ENCODE data around the gene RASGRP4. TPM values are rescaled to one million over a fixed set of nuclear protein-coding genes. Genes with fewer than 3 reads are reported as not detected.

RASGRP4 gene
- total RNA-seq, 4 donors from 2014 or later = 0.91 to 2.3 (median 1.6) TPM

GRCh38 chr19:38392707-38393308, 33.2 kb downstream of the RASGRP4 start:
- no peak overlapping the region for H3K27ac ChIP-seq
- no peaks in the 10 kb centered on the region for H3K9me3 ChIP-seq
- H3K4me1 ChIP-seq = peaks cover 43% of the 10 kb centered on the region
- no peak overlapping the region for H3K4me3 ChIP-seq
- H3K27me3 ChIP-seq = peaks cover 27% of the 10 kb centered on the region
- no peak for DNase-seq (ENCODE audit: low spot score in 2 of 2)
- TF ChIP-seq POLR2AphosphoS5 (IDR thresholded peaks at IDR 0.05) (no peak), CTCF (IDR thresholded peaks at IDR 0.05) (no peak), POLR2A (IDR thresholded peaks at IDR 0.05) (no peak), EP300 (IDR thresholded peaks at IDR 0.05) (no peak)
- WGBS = 71% methylated on average over 6 of the region's 6 CpGs
- H3K36me3 ChIP-seq = no peaks in the 10 kb centered on the region

- no peak overlapping the region for H3K27ac ChIP-seq
- H3K4me3 ChIP-seq = no peak overlapping the region
- H3K9me3 ChIP-seq = no peaks in the 10 kb centered on the region
- no peaks in the 10 kb centered on the region for H3K36me3 ChIP-seq
- DNase-seq (ENCODE audit: low spot score in 2 of 2) = no peak
- H3K27me3 ChIP-seq = peaks cover 27% of the 10 kb centered on the region
- H3K4me1 ChIP-seq = peaks cover 51% of the 10 kb centered on the region
- WGBS = 56% methylated on average over 8 of the region's 8 CpGs
- TF ChIP-seq POLR2AphosphoS5 (IDR thresholded peaks at IDR 0.05) = no peak
- TF ChIP-seq EP300 (IDR thresholded peaks at IDR 0.05) = no peak
- TF ChIP-seq POLR2A (IDR thresholded peaks at IDR 0.05) = no peak
- no peak for TF ChIP-seq CTCF (IDR thresholded peaks at IDR 0.05)
Measured at GRCh38 chr19:38391911-38392464, 34.0 kb downstream of the RASGRP4 start.

- DNase-seq (ENCODE audit: low spot score in 2 of 2) = no peak
- Histone ChIP-seq H3K9me3 (no peaks in the 10 kb centered on the region), H3K4me3 (no peak overlapping the region), H3K36me3 (no peaks in the 10 kb centered on the region), H3K27ac (no peak overlapping the region), H3K27me3 (peaks cover 11% of the 10 kb centered on the region), H3K4me1 (peaks cover 55% of the 10 kb centered on the region)
- WGBS = 47% methylated on average over 17 of the region's 22 CpGs
- no peak for TF ChIP-seq POLR2A (IDR thresholded peaks at IDR 0.05)
- no peak for TF ChIP-seq POLR2AphosphoS5 (IDR thresholded peaks at IDR 0.05)
- no peak for TF ChIP-seq CTCF (IDR thresholded peaks at IDR 0.05)
- no peak for TF ChIP-seq EP300 (IDR thresholded peaks at IDR 0.05)
Measured at GRCh38 chr19:38389957-38390924, 35.8 kb downstream of the RASGRP4 start.

GRCh38 chr19:38389101-38389925, 36.7 kb downstream of the RASGRP4 start:
- Histone ChIP-seq H3K4me1 (peaks cover 46% of the 10 kb centered on the region), H3K4me3 (peak overlapping the region; percentile 55), H3K36me3 (peaks cover 2% of the 10 kb centered on the region), H3K27ac (no peak overlapping the region), H3K27me3 (peaks cover 6% of the 10 kb centered on the region), H3K9me3 (no peaks in the 10 kb centered on the region)
- no peak for DNase-seq (ENCODE audit: low spot score in 2 of 2)
- TF ChIP-seq CTCF (IDR thresholded peaks at IDR 0.05) (no peak), POLR2AphosphoS5 (IDR thresholded peaks at IDR 0.05) (no peak), POLR2A (IDR thresholded peaks at IDR 0.05) (no peak), EP300 (IDR thresholded peaks at IDR 0.05) (no peak)
- WGBS = 11% methylated on average over 21 of the region's 28 CpGs

Data from suprapubic skin (tissue), 4 donors.